Adrenal gland (tissue), 12 donors: ENCODE results near the gene GRAMD2A. TPM values are rescaled to one million over a fixed set of nuclear protein-coding genes. Genes with fewer than 3 reads are reported as not detected.

Experiments
- DNase-seq, 7 donors: peaks; one replicate each; pipeline ENCODE4 v3.0.0-alpha.2; 2019 to 2020
- H3K27ac ChIP-seq, 5 donors: fragments of 200-600 bp; sonication (generic) in 4 of 5; 1 replicate in 3 of 5; 2 replicates in 2 of 5; pipeline versions ENCODE4 v1.5.1 to v1.8.0; 2016 to 2020; ENCODE audit warnings: mild to moderate bottlenecking in 1 of 5
- H3K27me3 ChIP-seq: fragments of 200-600 bp; 2 replicates; pipeline ENCODE4 v1.8.0; 2021
- H3K36me3 ChIP-seq, 2 donors: fragments of 200-600 bp; replicated peaks in 1 of 2; 1 replicate in 1 of 2; 2 replicates in 1 of 2; pipeline versions ENCODE4 v1.5.1 to v1.8.0; 2018 to 2022
- H3K4me1 ChIP-seq, 2 donors: fragments of 200-600 bp; replicated peaks in 1 of 2; 1 replicate in 1 of 2; 2 replicates in 1 of 2; pipeline versions ENCODE4 v1.5.1 to v1.8.0; 2018 to 2021
- H3K4me3 ChIP-seq, 4 donors: fragments of 200-600 bp; sonication (generic) in 3 of 4; one replicate each; pipeline ENCODE4 v1.5.1; 2016 to 2018
- H3K9me3 ChIP-seq, 3 donors: fragments of 200-600 bp; sonication (generic) in 1 of 3; replicated peaks in 1 of 3; 1 replicate in 2 of 3; 2 replicates in 1 of 3; pipeline versions ENCODE4 v1.5.1 to v1.8.0; 2016 to 2021
- POLR2A ChIP-seq, 2 donors: fragments of 450-650 bp; IDR thresholded peaks; one replicate each; pipeline ENCODE4 v1.6.1; 2017; ENCODE audit warnings: antibody characterized with exemption in 2 of 2, mild to moderate bottlenecking in 2 of 2, moderate library complexity in 1 of 2
- WGBS, 4 donors: extraction: QIAGEN DNeasy Blood & Tissue Kit in 2 of 4; methylation state at CpG; one replicate each; pipeline versions ENCODE4 v1.1.5 to v1.1.7; 2013 to 2017; 5-methylcytosine and 5-hydroxymethylcytosine counted together
- intact Hi-C, 2 donors: fragments of 100-400 bp; cut with DNase I; formaldehyde crosslinking; loops; one replicate each; pipeline versions ENCODE4 v1.14.1 to v1.15.0; 2022 to 2023
- polyA plus RNA-seq, 3 donors: library from polyadenylated mRNA; stranded (reverse); fragments of 200-250 nt in 2 of 3; fragments of 350-450 nt in 1 of 3; fragmentation: Illumina TruSeq in 1 of 3; extraction: RNeasy Lipid Tissue Mini Kit (QIAGEN cat#74804) in 1 of 3; gene quantifications; one replicate each; pipeline ENCODE4 v1.2.3, GENCODE V29; 2013 to 2014
- total RNA-seq, 9 donors: library from RNA; depleted of rRNA in 4 of 9; stranded (reverse); fragments of >200 nt in 4 of 9; fragments of 120-200 nt in 1 of 9; fragmentation: NEBNext Ultra II Directional in 1 of 9; extraction: Animal tissue kit (Norgen Biotek cat#: 25700) in 1 of 9; gene quantifications; one replicate each; pipeline versions ENCODE4 v1.1.0 to v1.2.4, GENCODE V29; 2013 to 2023
- TF ChIP-seq, protein P1 (sequence below), 6 experiments: fragments of 450-650 bp in 4 of 6; fragments of 200-600 bp in 2 of 6; sonication (generic) in 1 of 6; IDR thresholded peaks; 1 replicate in 5 of 6; 2 replicates in 1 of 6; pipeline versions ENCODE4 v1.5.1 to v1.8.0; 2016 to 2021; ENCODE audit warnings: antibody characterized with exemption in 6 of 6, mild to moderate bottlenecking in 2 of 6, moderate library complexity in 1 of 6
- donor health status: healthy with polysubstance abuse.
- donor health status: Bipolar disorder and iron deficiency.
- donor health status: DM: yes; HTN: yes; CAD: no.
- donor health status: DM: no; HTN: no; CAD: no.
- donor health status: DM: no; HTN: no; CAD: no.
- donor health status: DM: yes; HTN: yes; CAD: no.

Gene GRAMD2A
- total and polyA plus RNA-seq, 12 donors, result 0.07 to 0.64 (median 0.35) TPM; not detected in 4

DNA sequence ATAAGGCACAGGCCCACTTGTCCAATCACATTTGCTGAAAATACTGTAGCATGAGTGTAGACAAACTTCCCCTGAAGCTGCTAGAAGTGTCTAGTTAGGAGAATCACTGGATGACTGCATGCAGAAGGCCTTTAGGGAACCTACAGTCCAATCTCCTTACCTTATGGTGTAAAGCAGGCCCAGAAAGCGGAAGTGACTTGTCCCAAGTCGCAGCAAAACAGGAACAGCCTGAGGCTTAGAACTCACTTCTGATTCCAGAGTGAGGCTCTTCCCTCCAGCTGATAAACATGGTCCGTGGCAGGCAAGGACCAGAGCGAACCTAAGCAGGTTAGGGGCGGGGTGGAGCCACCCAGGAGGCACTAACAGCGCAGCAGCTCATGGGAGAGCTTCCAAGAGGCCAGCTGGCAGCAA, 2.5 kb downstream of the GRAMD2A start:
- Histone ChIP-seq H3K27me3 (no peaks in the 10 kb centered on the region), H3K9me3 (no peaks in the 10 kb centered on the region), H3K4me3 (no peak overlapping the region), H3K27ac (no peak overlapping the region), H3K36me3 (peaks cover 0 to 19% of the 10 kb centered on the region in 2 donors), H3K4me1 (peaks cover 0 to 5% of the 10 kb centered on the region in 2 donors)
- intact Hi-C loops, result loop anchor here in 1 of 2 donors (5.0 kb wide), 2 partner anchors 37 to 92 kb away; partner anchors contain the start of gene PKM
- no peak for TF ChIP-seq POLR2A (IDR thresholded peaks at IDR 0.05)
- TF ChIP-seq, protein P1, sequence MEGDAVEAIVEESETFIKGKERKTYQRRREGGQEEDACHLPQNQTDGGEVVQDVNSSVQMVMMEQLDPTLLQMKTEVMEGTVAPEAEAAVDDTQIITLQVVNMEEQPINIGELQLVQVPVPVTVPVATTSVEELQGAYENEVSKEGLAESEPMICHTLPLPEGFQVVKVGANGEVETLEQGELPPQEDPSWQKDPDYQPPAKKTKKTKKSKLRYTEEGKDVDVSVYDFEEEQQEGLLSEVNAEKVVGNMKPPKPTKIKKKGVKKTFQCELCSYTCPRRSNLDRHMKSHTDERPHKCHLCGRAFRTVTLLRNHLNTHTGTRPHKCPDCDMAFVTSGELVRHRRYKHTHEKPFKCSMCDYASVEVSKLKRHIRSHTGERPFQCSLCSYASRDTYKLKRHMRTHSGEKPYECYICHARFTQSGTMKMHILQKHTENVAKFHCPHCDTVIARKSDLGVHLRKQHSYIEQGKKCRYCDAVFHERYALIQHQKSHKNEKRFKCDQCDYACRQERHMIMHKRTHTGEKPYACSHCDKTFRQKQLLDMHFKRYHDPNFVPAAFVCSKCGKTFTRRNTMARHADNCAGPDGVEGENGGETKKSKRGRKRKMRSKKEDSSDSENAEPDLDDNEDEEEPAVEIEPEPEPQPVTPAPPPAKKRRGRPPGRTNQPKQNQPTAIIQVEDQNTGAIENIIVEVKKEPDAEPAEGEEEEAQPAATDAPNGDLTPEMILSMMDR (IDR thresholded peaks at IDR 0.05), result no peak
- 63 to 89% (median 77%) methylated on average over 2 to 6 of the region's 6 CpGs for WGBS, 4 donors
- DNase-seq, result peak in 1 of 7 donors; percentile 43

DNA sequence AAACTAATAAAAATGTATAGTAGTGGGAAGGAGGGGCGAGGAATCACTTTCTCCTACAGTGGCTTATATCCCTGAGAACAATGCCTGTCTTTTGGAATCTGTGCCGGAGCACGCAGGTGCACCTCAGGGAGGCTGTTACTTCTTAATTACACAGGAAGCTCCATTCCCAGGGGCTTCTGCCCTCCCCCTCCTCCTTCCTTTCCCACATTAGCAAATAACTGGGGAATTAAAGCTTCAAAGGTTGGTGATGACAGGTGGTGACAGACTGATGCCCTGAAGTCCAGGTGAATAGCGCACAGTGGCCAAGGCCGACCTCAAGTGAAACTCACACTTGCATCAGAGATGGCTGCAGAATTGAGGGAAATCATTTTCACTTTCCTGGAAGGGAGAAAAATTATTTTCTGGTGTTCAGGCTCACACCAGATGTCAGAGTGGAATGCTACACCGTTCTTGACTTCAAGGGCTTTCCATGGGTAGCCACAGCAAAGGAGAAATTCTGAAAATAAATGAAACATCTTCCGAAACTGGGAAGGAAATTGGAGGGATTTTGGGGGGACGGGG, 3.7 kb downstream of the GRAMD2A start:
- H3K27ac ChIP-seq, result no peak overlapping the region
- H3K36me3 ChIP-seq, result peaks cover 0 to 7% of the 10 kb centered on the region in 2 donors
- H3K9me3 ChIP-seq, result no peaks in the 10 kb centered on the region
- intact Hi-C loops, result no loop called here
- no peak for DNase-seq
- no peak for TF ChIP-seq POLR2A (IDR thresholded peaks at IDR 0.05)
- WGBS, 4 donors, result 83 to 91% (median 86%) methylated on average over 8 of the region's 8 CpGs
- no peaks in the 10 kb centered on the region for H3K4me1 ChIP-seq
- no peaks in the 10 kb centered on the region for H3K27me3 ChIP-seq
- H3K4me3 ChIP-seq, result no peak overlapping the region

DNA sequence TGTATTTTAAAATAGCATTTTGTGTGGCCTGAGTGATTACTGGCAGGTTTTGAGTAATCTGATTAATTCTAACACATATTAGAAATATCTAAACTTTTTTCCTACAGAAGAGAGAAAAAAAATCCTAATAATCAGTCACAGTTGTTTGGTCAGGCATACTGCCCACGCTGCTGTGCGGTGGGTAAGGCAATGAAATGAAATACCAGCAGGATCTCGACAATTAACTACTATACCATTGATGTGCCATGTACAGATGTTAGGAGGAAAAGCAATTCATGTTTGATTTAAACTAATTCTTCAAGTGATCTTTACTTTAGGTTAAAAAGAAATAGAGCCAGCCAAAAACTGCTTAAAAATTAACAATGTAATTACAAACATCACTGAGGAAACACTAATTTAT, 5.2 kb downstream of the GRAMD2A start:
- Histone ChIP-seq H3K36me3 (no peaks in the 10 kb centered on the region), H3K4me1 (no peaks in the 10 kb centered on the region), H3K27me3 (no peaks in the 10 kb centered on the region), H3K9me3 (no peaks in the 10 kb centered on the region), H3K27ac (no peak overlapping the region), H3K4me3 (no peak overlapping the region)
- 82 to 89% (median 85%) methylated on average over 3 of the region's 3 CpGs for WGBS, 4 donors
- intact Hi-C loops, result no loop called here
- DNase-seq, result no peak
- TF ChIP-seq POLR2A (IDR thresholded peaks at IDR 0.05), result no peak
- TF ChIP-seq, protein P1 (IDR thresholded peaks at IDR 0.05), result no peak

DNA sequence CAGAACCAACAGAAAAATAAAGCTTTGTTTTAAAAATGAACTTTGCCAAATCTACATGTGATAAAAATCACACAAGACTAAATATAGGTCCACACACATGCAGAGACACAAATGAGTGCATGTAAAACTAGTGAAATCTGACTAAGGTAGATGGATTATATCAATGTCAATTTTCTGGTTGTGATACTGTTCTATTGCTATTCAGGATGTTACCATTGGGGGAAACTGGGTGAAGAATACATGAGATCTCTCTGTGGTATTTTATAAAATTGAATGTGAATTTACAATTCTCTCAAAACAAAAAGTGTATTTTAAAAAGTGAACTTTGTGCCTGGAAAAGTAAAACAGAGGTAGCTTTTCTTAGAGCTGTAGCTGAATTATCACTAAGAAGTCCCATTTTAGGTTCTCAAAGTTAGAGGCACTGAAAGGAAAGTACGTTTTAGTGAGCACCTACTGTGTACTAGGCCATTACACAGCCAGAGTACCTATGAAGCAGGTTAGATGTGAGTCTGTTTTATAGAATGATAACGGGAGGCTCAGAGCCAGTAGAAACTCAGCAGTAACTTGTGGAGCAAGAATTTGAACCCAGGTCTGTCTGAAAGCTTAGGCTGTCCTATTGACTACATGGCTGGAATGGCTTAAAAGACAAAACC, 8.2 kb downstream of the GRAMD2A start:
- Histone ChIP-seq H3K36me3 (no peaks in the 10 kb centered on the region), H3K27ac (no peak overlapping the region), H3K27me3 (peaks cover 2% of the 10 kb centered on the region), H3K4me3 (no peak overlapping the region), H3K4me1 (peaks cover 0 to under 1% of the 10 kb centered on the region in 2 donors), H3K9me3 (no peaks in the 10 kb centered on the region)
- TF ChIP-seq POLR2A (IDR thresholded peaks at IDR 0.05), result no peak
- TF ChIP-seq, protein P1 (IDR thresholded peaks at IDR 0.05), result no peak
- 68 to 84% (median 80%) methylated on average over 2 of the region's 2 CpGs for WGBS, 4 donors
- no peak for DNase-seq
- intact Hi-C loops, result no loop called here
